ENCODE data around the gene SPP2. TPM values are rescaled to one million over a fixed set of nuclear protein-coding genes. Genes with fewer than 3 reads are reported as not detected.

Gene SPP2
- polyA plus RNA-seq, result not detected
- long read RNA-seq, donor 1, result 0 reads
- long read RNA-seq, donor 2, result 0 reads
- long read RNA-seq, donor 3, result 0 reads
- long read RNA-seq, donor 4, result 0 reads
- long read RNA-seq, donor 5, result 0 reads
- long read RNA-seq, donor 6, result 0 reads
- long read RNA-seq, donor 7, result 0 reads
- long read RNA-seq, donor 8, result 0 reads
- long read RNA-seq, donor 9, result 0 reads
- long read RNA-seq, donor 10, result 0 reads

- no peaks in the 10 kb centered on the region for H3K4me1 ChIP-seq (ENCODE audit: control insufficient read depth in 3 of 3, insufficient read depth in 2 of 3, low read depth in 1 of 3, low read length in 2 of 3)
- no peaks in the 10 kb centered on the region for H3K9me3 ChIP-seq (ENCODE audit: control insufficient read depth in 2 of 2, insufficient read depth in 1 of 2, low read depth in 1 of 2, low read length in 1 of 2)
- H3K36me3 ChIP-seq (ENCODE audit: control insufficient read depth in 3 of 3, insufficient read depth in 2 of 3, low read depth in 1 of 3, low read length in 3 of 3), result no peaks in the 10 kb centered on the region
- 81 to 86% (median 83%) methylated on average over 9 of the region's 9 CpGs for WGBS, 3 donors
- H3K27me3 ChIP-seq (ENCODE audit: control insufficient read depth in 3 of 3, insufficient read depth in 3 of 3, low read length in 3 of 3), result peaks cover 0 to 5% (median 0%) of the 10 kb centered on the region in 3 donors
- DNase-seq (no peak), FAIRE-seq (no peak)
- H3K27ac ChIP-seq (ENCODE audit: low read depth in 1 of 3, low read length in 2 of 3), result no peak within 1 kb of the TSS
- no peak within 1 kb of the TSS for H3K4me3 ChIP-seq (ENCODE audit: low read depth in 1 of 3, low read length in 3 of 3)
These were observed at the start of gene SPP2 for GRCh38 chr2:234050455-234051135. TSS of gene SPP2 (plus strand) at chr2:234050702. CDS start at chr2:234050787, 85 bp downstream.

GRCh38 chr2:234001380-234002160 is 48.9 kb upstream of the SPP2 start:
- FAIRE-seq (no peak), DNase-seq (peak in 1 of 2 donors; percentile 38)
- H3K27ac ChIP-seq (ENCODE audit: low read depth in 1 of 3, low read length in 2 of 3), result no peak overlapping the region
- H3K4me3 ChIP-seq (ENCODE audit: low read depth in 1 of 3, low read length in 3 of 3), result no peak overlapping the region
- no peaks in the 10 kb centered on the region for H3K4me1 ChIP-seq (ENCODE audit: control insufficient read depth in 3 of 3, insufficient read depth in 2 of 3, low read depth in 1 of 3, low read length in 2 of 3)
- H3K27me3 ChIP-seq (ENCODE audit: control insufficient read depth in 3 of 3, insufficient read depth in 3 of 3, low read length in 3 of 3), result peaks cover 0 to 9% (median 0%) of the 10 kb centered on the region in 3 donors
- H3K36me3 ChIP-seq (ENCODE audit: control insufficient read depth in 3 of 3, insufficient read depth in 2 of 3, low read depth in 1 of 3, low read length in 3 of 3), result no peaks in the 10 kb centered on the region
- no peaks in the 10 kb centered on the region for H3K9me3 ChIP-seq (ENCODE audit: control insufficient read depth in 2 of 2, insufficient read depth in 1 of 2, low read depth in 1 of 2, low read length in 1 of 2)
- WGBS, 3 donors, result 81 to 90% (median 84%) methylated on average over 8 of the region's 8 CpGs

DNA sequence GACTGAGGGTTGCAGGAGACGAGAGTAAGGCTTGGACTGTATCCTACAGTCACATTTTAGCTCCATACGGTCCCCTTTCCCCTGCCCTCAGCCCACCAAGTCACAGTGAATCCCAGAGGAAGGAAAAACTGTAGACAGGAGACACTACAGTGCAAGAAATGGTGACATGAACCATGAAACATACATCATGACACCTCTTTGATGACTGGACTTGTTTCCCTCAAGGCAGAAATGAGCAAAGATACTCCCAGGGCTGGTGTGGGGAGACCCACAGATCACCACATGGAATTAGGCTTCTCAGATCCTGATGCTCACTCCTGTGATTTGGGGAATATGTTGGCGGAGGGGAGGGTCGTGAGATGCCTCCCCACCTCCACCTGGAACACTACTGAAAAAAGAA is 48.2 kb upstream of the SPP2 start:
- H3K27me3 ChIP-seq (ENCODE audit: control insufficient read depth in 3 of 3, insufficient read depth in 3 of 3, low read length in 3 of 3), result peaks cover 0 to 12% (median 0%) of the 10 kb centered on the region in 3 donors
- H3K36me3 ChIP-seq (ENCODE audit: control insufficient read depth in 3 of 3, insufficient read depth in 2 of 3, low read depth in 1 of 3, low read length in 3 of 3), result no peaks in the 10 kb centered on the region
- FAIRE-seq (no peak), DNase-seq (no peak)
- H3K27ac ChIP-seq (ENCODE audit: low read depth in 1 of 3, low read length in 2 of 3), result no peak overlapping the region
- no peak overlapping the region for H3K4me3 ChIP-seq (ENCODE audit: low read depth in 1 of 3, low read length in 3 of 3)
- H3K4me1 ChIP-seq (ENCODE audit: control insufficient read depth in 3 of 3, insufficient read depth in 2 of 3, low read depth in 1 of 3, low read length in 2 of 3), result no peaks in the 10 kb centered on the region
- 81 to 85% (median 83%) methylated on average over 4 of the region's 4 CpGs for WGBS, 3 donors
- no peaks in the 10 kb centered on the region for H3K9me3 ChIP-seq (ENCODE audit: control insufficient read depth in 2 of 2, insufficient read depth in 1 of 2, low read depth in 1 of 2, low read length in 1 of 2)

DNA sequence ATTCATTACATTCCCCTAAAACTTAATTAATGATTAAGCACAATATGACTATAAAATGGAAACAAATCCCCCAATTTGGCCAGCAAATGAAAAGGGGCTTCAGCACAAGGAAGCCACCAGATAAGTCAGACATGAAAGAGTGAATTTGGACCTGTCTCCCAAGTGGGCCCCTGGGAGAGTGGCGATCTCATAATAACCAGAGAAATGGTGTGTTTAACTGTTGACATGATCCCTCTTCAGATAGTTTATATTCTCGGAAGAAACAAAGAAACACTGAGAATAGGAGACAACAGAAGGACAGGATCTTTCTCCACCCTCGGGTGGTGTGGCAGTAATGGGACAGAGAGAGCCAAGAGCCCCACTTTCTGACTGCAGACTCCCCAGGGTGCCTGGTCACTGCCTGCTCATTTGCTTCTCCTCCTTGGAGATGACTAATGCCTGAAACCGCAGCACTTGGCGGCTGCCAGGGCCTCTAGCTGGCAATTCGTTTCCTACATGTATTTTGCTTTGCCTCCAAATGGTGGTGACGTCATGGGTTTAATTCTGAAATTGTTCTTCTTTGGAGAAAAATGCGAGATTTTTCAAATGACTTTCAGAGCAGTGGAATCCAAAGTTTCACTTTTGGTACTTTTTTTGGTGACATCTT is 46.4 kb upstream of the SPP2 start:
- no peak overlapping the region for H3K27ac ChIP-seq (ENCODE audit: low read depth in 1 of 3, low read length in 2 of 3)
- H3K4me1 ChIP-seq (ENCODE audit: control insufficient read depth in 3 of 3, insufficient read depth in 2 of 3, low read depth in 1 of 3, low read length in 2 of 3), result no peaks in the 10 kb centered on the region
- H3K9me3 ChIP-seq (ENCODE audit: control insufficient read depth in 2 of 2, insufficient read depth in 1 of 2, low read depth in 1 of 2, low read length in 1 of 2), result no peaks in the 10 kb centered on the region
- no peak overlapping the region for H3K4me3 ChIP-seq (ENCODE audit: low read depth in 1 of 3, low read length in 3 of 3)
- H3K27me3 ChIP-seq (ENCODE audit: control insufficient read depth in 3 of 3, insufficient read depth in 3 of 3, low read length in 3 of 3), result peaks cover 0 to 16% (median 0%) of the 10 kb centered on the region in 3 donors
- H3K36me3 ChIP-seq (ENCODE audit: control insufficient read depth in 3 of 3, insufficient read depth in 2 of 3, low read depth in 1 of 3, low read length in 3 of 3), result no peaks in the 10 kb centered on the region
- DNase-seq, result no peak
- 49 to 61% (median 60%) methylated on average over 8 of the region's 8 CpGs for WGBS, 3 donors
- FAIRE-seq, result no peak

DNA sequence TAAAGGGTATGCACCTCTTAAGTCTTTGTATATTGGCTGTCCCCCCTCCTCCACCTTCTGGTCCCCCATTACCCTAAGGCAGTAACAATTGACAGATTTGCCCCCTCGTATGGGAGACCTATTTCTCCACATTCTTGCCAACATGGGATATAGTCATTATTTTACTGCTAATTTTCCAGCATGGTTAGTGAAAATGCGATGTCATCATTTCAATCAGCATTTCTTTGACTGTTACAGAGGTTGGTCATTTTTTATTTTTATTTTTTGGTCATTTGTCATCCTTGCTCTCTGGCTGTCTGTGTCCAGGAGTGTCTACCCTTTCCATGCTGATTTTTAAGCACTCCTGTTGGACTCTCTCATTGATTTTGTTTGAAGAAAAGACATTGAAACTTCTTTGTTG is 45.4 kb upstream of the SPP2 start:
- FAIRE-seq, result no peak

DNA sequence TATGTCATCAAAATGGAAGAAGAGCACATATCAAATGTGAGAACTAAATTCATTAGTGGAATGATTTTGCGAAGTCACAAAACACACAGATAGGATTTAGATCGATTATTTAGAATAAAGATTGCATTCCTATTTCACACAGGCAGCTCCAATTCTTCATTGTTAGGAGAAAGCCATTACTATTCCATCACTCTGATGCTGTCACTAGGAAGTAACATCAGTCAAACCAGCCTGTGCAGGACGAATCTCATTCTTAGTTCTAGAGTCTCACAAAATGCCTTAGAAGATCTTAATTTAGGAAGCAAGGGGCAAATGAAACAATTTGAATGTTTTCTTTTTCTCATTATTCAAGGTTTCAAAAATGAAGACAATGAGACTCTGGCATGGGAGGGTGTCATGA is 44.0 kb upstream of the SPP2 start:
- no peaks in the 10 kb centered on the region for H3K36me3 ChIP-seq (ENCODE audit: control insufficient read depth in 3 of 3, insufficient read depth in 2 of 3, low read depth in 1 of 3, low read length in 3 of 3)
- no peak overlapping the region for H3K27ac ChIP-seq (ENCODE audit: low read depth in 1 of 3, low read length in 2 of 3)
- no peaks in the 10 kb centered on the region for H3K4me1 ChIP-seq (ENCODE audit: control insufficient read depth in 3 of 3, insufficient read depth in 2 of 3, low read depth in 1 of 3, low read length in 2 of 3)
- H3K27me3 ChIP-seq (ENCODE audit: control insufficient read depth in 3 of 3, insufficient read depth in 3 of 3, low read length in 3 of 3), result peaks cover 0 to 16% (median 0%) of the 10 kb centered on the region in 3 donors
- DNase-seq (no peak), FAIRE-seq (no peak)
- no peak overlapping the region for H3K4me3 ChIP-seq (ENCODE audit: low read depth in 1 of 3, low read length in 3 of 3)
- H3K9me3 ChIP-seq (ENCODE audit: control insufficient read depth in 2 of 2, insufficient read depth in 1 of 2, low read depth in 1 of 2, low read length in 1 of 2), result no peaks in the 10 kb centered on the region
- 79 to 87% (median 83%) methylated on average over 3 of the region's 3 CpGs for WGBS, 3 donors

More for the DNA sequence above, 45.4 kb upstream of the SPP2 start:
- no peak overlapping the region for H3K4me3 ChIP-seq (ENCODE audit: low read depth in 1 of 3, low read length in 3 of 3)
- H3K4me1 ChIP-seq (ENCODE audit: control insufficient read depth in 3 of 3, insufficient read depth in 2 of 3, low read depth in 1 of 3, low read length in 2 of 3), result no peaks in the 10 kb centered on the region
- no peak overlapping the region for H3K27ac ChIP-seq (ENCODE audit: low read depth in 1 of 3, low read length in 2 of 3)
- no peaks in the 10 kb centered on the region for H3K36me3 ChIP-seq (ENCODE audit: control insufficient read depth in 3 of 3, insufficient read depth in 2 of 3, low read depth in 1 of 3, low read length in 3 of 3)
- no peaks in the 10 kb centered on the region for H3K9me3 ChIP-seq (ENCODE audit: control insufficient read depth in 2 of 2, insufficient read depth in 1 of 2, low read depth in 1 of 2, low read length in 1 of 2)
- peaks cover 0 to 16% (median 0%) of the 10 kb centered on the region in 3 donors for H3K27me3 ChIP-seq (ENCODE audit: control insufficient read depth in 3 of 3, insufficient read depth in 3 of 3, low read length in 3 of 3)
- no peak for DNase-seq
- 80 to 85% (median 83%) methylated on average over 2 of the region's 2 CpGs for WGBS, 3 donors

- no peak overlapping the region for H3K27ac ChIP-seq (ENCODE audit: low read depth in 1 of 3, low read length in 2 of 3)
- H3K36me3 ChIP-seq (ENCODE audit: control insufficient read depth in 3 of 3, insufficient read depth in 2 of 3, low read depth in 1 of 3, low read length in 3 of 3), result no peaks in the 10 kb centered on the region
- FAIRE-seq (no peak), DNase-seq (no peak)
- H3K4me3 ChIP-seq (ENCODE audit: low read depth in 1 of 3, low read length in 3 of 3), result no peak overlapping the region
- H3K9me3 ChIP-seq (ENCODE audit: control insufficient read depth in 2 of 2, insufficient read depth in 1 of 2, low read depth in 1 of 2, low read length in 1 of 2), result no peaks in the 10 kb centered on the region
- no peaks in the 10 kb centered on the region for H3K4me1 ChIP-seq (ENCODE audit: control insufficient read depth in 3 of 3, insufficient read depth in 2 of 3, low read depth in 1 of 3, low read length in 2 of 3)
- H3K27me3 ChIP-seq (ENCODE audit: control insufficient read depth in 3 of 3, insufficient read depth in 3 of 3, low read length in 3 of 3), result peaks cover 0 to 2% (median 0%) of the 10 kb centered on the region in 3 donors
- WGBS, 3 donors, result 91 to 96% (median 95%) methylated on average over 1 of the region's 1 CpG
These were observed 36.1 kb upstream of the SPP2 start for GRCh38 chr2:234014427-234014826.

GRCh38 chr2:234015861-234016260 is 34.6 kb upstream of the SPP2 start:
- no peak for FAIRE-seq
- no peak for DNase-seq
- H3K9me3 ChIP-seq (ENCODE audit: control insufficient read depth in 2 of 2, insufficient read depth in 1 of 2, low read depth in 1 of 2, low read length in 1 of 2), result no peaks in the 10 kb centered on the region
- WGBS, 3 donors, result 74 to 79% (median 75%) methylated on average over 3 of the region's 3 CpGs
- H3K27ac ChIP-seq (ENCODE audit: low read depth in 1 of 3, low read length in 2 of 3), result no peak overlapping the region
- H3K4me1 ChIP-seq (ENCODE audit: control insufficient read depth in 3 of 3, insufficient read depth in 2 of 3, low read depth in 1 of 3, low read length in 2 of 3), result no peaks in the 10 kb centered on the region
- no peak overlapping the region for H3K4me3 ChIP-seq (ENCODE audit: low read depth in 1 of 3, low read length in 3 of 3)
- H3K27me3 ChIP-seq (ENCODE audit: control insufficient read depth in 3 of 3, insufficient read depth in 3 of 3, low read length in 3 of 3), result peaks cover 0 to 4% (median 0%) of the 10 kb centered on the region in 3 donors
- no peaks in the 10 kb centered on the region for H3K36me3 ChIP-seq (ENCODE audit: control insufficient read depth in 3 of 3, insufficient read depth in 2 of 3, low read depth in 1 of 3, low read length in 3 of 3)

Data from small intestine (tissue), 16 donors.